ENCODE data around the gene SLC35F1.

SLC35F1 gene

GRCh38 chr6:118319894-118320649, 413.0 kb downstream of the SLC35F1 start:
- no peak for DNase-seq

GRCh38 chr6:118320652-118321051, 413.6 kb downstream of the SLC35F1 start:
- no peak for DNase-seq

- no peak for DNase-seq
Measured at GRCh38 chr6:118324116-118324515, 417.1 kb downstream of the SLC35F1 start.

GRCh38 chr6:118325220-118325860, 418.3 kb downstream of the SLC35F1 start:
- no peak for DNase-seq

GRCh38 chr6:118326712-118327111, 419.6 kb downstream of the SLC35F1 start:
- no peak for DNase-seq

- no peak for DNase-seq
Measured at GRCh38 chr6:118327237-118327636, 420.2 kb downstream of the SLC35F1 start.

GRCh38 chr6:118333772-118334171, 426.7 kb downstream of the SLC35F1 start:
- no peak for DNase-seq

GRCh38 chr6:118334634-118335033, 427.6 kb downstream of the SLC35F1 start:
- DNase-seq: no peak

- no peak for DNase-seq
Measured at GRCh38 chr6:118335325-118335816, 428.3 kb downstream of the SLC35F1 start.

- no peak for DNase-seq
Measured at GRCh38 chr6:118344014-118344670, 437.1 kb downstream of the SLC35F1 start.

- DNase-seq: no peak
Measured at GRCh38 chr6:118350881-118351430, 443.9 kb downstream of the SLC35F1 start.

- no peak for DNase-seq
Measured at GRCh38 chr6:118353564-118353963, 446.5 kb downstream of the SLC35F1 start.

GRCh38 chr6:118354641-118355040, 447.6 kb downstream of the SLC35F1 start:
- DNase-seq: no peak

GRCh38 chr6:118356054-118356453, 449.0 kb downstream of the SLC35F1 start:
- DNase-seq: no peak

GRCh38 chr6:118356686-118357085, 449.6 kb downstream of the SLC35F1 start:
- no peak for DNase-seq
